ENCODE measurements around the gene NFE2L3.
A peak's percentile ranks its signal among the peaks of the same experiment; 100 is the strongest.

Gene NFE2L3

DNA sequence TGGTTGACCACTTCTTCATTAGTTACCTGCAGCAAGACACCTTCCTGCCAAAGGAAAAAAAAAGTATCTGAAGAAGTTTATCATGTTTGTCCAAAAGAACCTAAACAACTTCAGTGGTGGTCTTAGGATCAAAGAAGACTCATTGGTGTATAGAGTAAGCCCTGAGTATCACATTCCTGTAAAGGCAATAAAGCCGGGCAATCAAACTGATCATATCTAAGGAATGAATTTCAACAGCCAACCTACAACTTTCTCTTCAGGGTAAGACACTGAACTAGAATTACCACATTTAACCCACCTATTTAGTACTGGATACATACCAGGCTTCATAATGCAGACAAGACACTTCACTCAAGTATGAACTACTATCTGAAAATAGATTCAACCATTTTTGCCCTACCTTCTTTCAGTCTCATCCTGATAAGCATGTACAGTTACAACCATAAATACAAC lies 38.4 kb downstream of the NFE2L3 start:
- peaks cover 66% of the 10 kb centered on the region for H3K36me3 ChIP-seq (replicated peaks; ENCODE audit: low read depth, low read length)
- no peak for TF ChIP-seq CTCF (IDR thresholded peaks at IDR 0.05; ENCODE audit: low read depth, low read length)
- TF ChIP-seq EZH2phosphoT487 (IDR thresholded peaks at IDR 0.05; ENCODE audit: low read depth), result no peak
- peaks cover 38% of the 10 kb centered on the region for H3K4me1 ChIP-seq (ENCODE audit: low read length)
- H3K27ac ChIP-seq (ENCODE audit: low read length), result no peak overlapping the region
- H3K79me2 ChIP-seq (ENCODE audit: low read length), result peaks cover 75% of the 10 kb centered on the region
- H3K9ac ChIP-seq (ENCODE audit: low read length), result no peak overlapping the region
- no peaks in the 10 kb centered on the region for H3K9me3 ChIP-seq (ENCODE audit: insufficient read depth, low read length)
- H2AFZ ChIP-seq (ENCODE audit: low read depth, low read length), result no peak overlapping the region
- no peaks in the 10 kb centered on the region for H3K27me3 ChIP-seq (ENCODE audit: low read depth, low read length)
- peaks cover 84% of the 10 kb centered on the region for H4K20me1 ChIP-seq (ENCODE audit: insufficient read depth, low read length)
- no peak overlapping the region for H3K4me2 ChIP-seq (ENCODE audit: low read length)
- no peak overlapping the region for H3K4me3 ChIP-seq (ENCODE audit: low read length)

GRCh38 chr7:26191233-26191973 lies 39.4 kb downstream of the NFE2L3 start:
- H3K4me2 ChIP-seq (ENCODE audit: low read length), result no peak overlapping the region
- peaks cover 85% of the 10 kb centered on the region for H3K79me2 ChIP-seq (ENCODE audit: low read length)
- TF ChIP-seq CTCF (IDR thresholded peaks at IDR 0.05; ENCODE audit: low read depth, low read length), result no peak
- no peak for TF ChIP-seq EZH2phosphoT487 (IDR thresholded peaks at IDR 0.05; ENCODE audit: low read depth)
- no peak overlapping the region for H3K9ac ChIP-seq (ENCODE audit: low read length)
- H3K36me3 ChIP-seq (replicated peaks; ENCODE audit: low read depth, low read length), result peaks cover 75% of the 10 kb centered on the region
- no peak overlapping the region for H3K4me3 ChIP-seq (ENCODE audit: low read length)
- peaks cover 47% of the 10 kb centered on the region for H3K4me1 ChIP-seq (ENCODE audit: low read length)
- peaks cover 88% of the 10 kb centered on the region for H4K20me1 ChIP-seq (ENCODE audit: insufficient read depth, low read length)
- no peak overlapping the region for H2AFZ ChIP-seq (ENCODE audit: low read depth, low read length)
- no peaks in the 10 kb centered on the region for H3K9me3 ChIP-seq (ENCODE audit: insufficient read depth, low read length)
- no peak overlapping the region for H3K27ac ChIP-seq (ENCODE audit: low read length)
- no peaks in the 10 kb centered on the region for H3K27me3 ChIP-seq (ENCODE audit: low read depth, low read length)

- H4K20me1 ChIP-seq (ENCODE audit: insufficient read depth, low read length), result peaks cover 93% of the 10 kb centered on the region
Observed at GRCh38 chr7:26191974-26192479, 40.0 kb downstream of the NFE2L3 start.

More at GRCh38 chr7:26191974-26192479, 40.0 kb downstream of the NFE2L3 start:
- Histone ChIP-seq H2AFZ (ENCODE audit: low read depth, low read length) (no peak overlapping the region), H3K9me3 (ENCODE audit: insufficient read depth, low read length) (no peaks in the 10 kb centered on the region), H3K79me2 (ENCODE audit: low read length) (peaks cover 91% of the 10 kb centered on the region), H3K27ac (ENCODE audit: low read length) (peak overlapping the region; percentile 33), H3K4me2 (ENCODE audit: low read length) (no peak overlapping the region), H3K4me1 (ENCODE audit: low read length) (peaks cover 53% of the 10 kb centered on the region), H3K4me3 (ENCODE audit: low read length) (no peak overlapping the region), H3K9ac (ENCODE audit: low read length) (no peak overlapping the region), H3K36me3 (replicated peaks; ENCODE audit: low read depth, low read length) (peaks cover 82% of the 10 kb centered on the region), H3K27me3 (ENCODE audit: low read depth, low read length) (no peaks in the 10 kb centered on the region)
- TF ChIP-seq CTCF (IDR thresholded peaks at IDR 0.05; ENCODE audit: low read depth, low read length) (no peak), EZH2phosphoT487 (IDR thresholded peaks at IDR 0.05; ENCODE audit: low read depth) (no peak)

All from OCI-LY3 (cell line).